ENCODE measurements around the gene MAPK1.

The MAPK1 gene

DNA sequence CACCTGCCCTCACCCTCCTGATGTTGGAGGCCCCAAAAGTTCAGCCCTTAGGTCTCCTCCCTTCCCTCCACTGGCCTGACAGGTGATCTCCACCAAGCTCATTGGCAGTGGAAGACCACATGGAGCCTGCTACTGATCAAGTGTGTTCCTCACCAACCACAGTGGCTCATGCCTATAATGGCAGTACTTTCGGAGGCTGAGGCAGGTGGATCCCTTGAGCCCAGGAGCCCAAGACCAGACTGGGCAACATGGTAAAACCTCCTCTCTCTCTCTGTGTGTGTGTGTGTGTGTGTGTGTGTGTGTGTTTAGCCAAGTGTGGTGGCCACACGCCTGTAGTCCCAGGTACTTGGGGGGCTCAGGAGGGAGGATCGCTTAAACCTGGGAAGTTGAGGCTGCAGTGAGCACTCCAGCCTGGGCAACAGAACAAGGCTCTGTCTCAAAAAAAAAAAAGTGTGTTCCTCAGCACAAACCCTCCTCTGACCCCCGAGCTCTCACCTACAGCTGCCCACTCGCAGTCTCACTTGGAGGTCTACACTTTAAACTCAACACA lies 127.5 kb downstream of the MAPK1 start:
- Histone ChIP-seq H3K27ac (no peak overlapping the region), H3K27me3 (ENCODE audit: insufficient read depth, low read depth, severe bottlenecking) (no peaks in the 10 kb centered on the region), H3K9me3 (ENCODE audit: severe bottlenecking) (peaks cover 4% of the 10 kb centered on the region), H3K36me3 (no peaks in the 10 kb centered on the region), H3K4me3 (ENCODE audit: low read depth, low read length) (no peak overlapping the region)
- DNase-seq: no peak
- TF ChIP-seq, protein P1, sequence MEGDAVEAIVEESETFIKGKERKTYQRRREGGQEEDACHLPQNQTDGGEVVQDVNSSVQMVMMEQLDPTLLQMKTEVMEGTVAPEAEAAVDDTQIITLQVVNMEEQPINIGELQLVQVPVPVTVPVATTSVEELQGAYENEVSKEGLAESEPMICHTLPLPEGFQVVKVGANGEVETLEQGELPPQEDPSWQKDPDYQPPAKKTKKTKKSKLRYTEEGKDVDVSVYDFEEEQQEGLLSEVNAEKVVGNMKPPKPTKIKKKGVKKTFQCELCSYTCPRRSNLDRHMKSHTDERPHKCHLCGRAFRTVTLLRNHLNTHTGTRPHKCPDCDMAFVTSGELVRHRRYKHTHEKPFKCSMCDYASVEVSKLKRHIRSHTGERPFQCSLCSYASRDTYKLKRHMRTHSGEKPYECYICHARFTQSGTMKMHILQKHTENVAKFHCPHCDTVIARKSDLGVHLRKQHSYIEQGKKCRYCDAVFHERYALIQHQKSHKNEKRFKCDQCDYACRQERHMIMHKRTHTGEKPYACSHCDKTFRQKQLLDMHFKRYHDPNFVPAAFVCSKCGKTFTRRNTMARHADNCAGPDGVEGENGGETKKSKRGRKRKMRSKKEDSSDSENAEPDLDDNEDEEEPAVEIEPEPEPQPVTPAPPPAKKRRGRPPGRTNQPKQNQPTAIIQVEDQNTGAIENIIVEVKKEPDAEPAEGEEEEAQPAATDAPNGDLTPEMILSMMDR (IDR thresholded peaks at IDR 0.05; ENCODE audit: low read depth, low read length): no peak

- Histone ChIP-seq H3K27me3 (ENCODE audit: insufficient read depth, low read depth, severe bottlenecking) (no peaks in the 10 kb centered on the region), H3K36me3 (peaks cover 2% of the 10 kb centered on the region; the same call in 1 of the 2 replicates), H3K4me3 (ENCODE audit: low read depth, low read length) (no peak overlapping the region), H3K27ac (no peak overlapping the region), H3K9me3 (ENCODE audit: severe bottlenecking) (peaks cover 4% of the 10 kb centered on the region)
- DNase-seq: no peak
- TF ChIP-seq, protein P1 (IDR thresholded peaks at IDR 0.05; ENCODE audit: low read depth, low read length): no peak
These were observed 128.5 kb downstream of the MAPK1 start for GRCh38 chr22:21738966-21739365.

DNA sequence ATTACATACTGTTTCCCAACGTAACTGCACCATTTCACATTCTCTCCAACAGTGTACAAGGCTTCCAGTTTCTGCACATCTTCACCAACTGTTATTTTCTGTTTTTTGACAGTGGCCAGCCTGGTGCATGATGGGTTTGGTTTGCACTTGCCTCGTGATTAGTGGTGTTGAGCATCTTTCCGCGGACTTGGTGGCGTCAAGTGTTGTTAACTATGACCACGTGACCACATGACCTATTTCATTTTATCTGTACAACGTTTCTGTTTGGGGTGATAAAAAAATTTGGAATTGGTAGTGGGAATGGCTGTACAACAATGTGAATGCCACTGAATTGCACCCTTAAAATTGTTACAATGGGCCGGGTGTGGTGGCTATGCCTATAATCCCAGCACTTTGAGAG lies 129.4 kb downstream of the MAPK1 start:
- TF ChIP-seq, protein P1 (IDR thresholded peaks at IDR 0.05; ENCODE audit: low read depth, low read length): no peak
- H3K27me3 ChIP-seq (ENCODE audit: insufficient read depth, low read depth, severe bottlenecking): no peaks in the 10 kb centered on the region
- H3K27ac ChIP-seq: no peak overlapping the region

DNA sequence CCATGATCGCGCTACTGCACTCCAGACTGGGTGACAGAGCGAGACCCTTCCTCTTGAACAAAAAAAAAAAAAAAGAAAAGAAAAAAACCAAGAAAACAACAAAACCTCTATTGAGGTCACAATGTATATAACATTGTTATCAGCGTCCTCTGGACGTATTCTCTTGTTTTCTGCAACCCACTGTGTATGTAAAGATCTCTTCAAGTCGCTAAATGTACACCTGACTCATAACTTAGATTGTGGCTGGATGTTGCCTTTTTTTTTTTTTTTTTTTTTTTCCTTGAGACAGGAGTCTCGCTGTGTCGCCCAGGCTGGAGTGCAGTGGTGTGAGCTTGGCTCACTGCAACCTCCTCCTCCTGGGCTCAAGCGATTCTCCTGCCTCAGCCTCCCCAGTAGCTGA lies 130.5 kb downstream of the MAPK1 start:
- DNase-seq: no peak
- no peak overlapping the region for H3K27ac ChIP-seq
- peaks cover 4% of the 10 kb centered on the region for H3K9me3 ChIP-seq (ENCODE audit: severe bottlenecking)
- H3K27me3 ChIP-seq (ENCODE audit: insufficient read depth, low read depth, severe bottlenecking): no peaks in the 10 kb centered on the region
- TF ChIP-seq, protein P1 (IDR thresholded peaks at IDR 0.05; ENCODE audit: low read depth, low read length): no peak
- H3K4me3 ChIP-seq (ENCODE audit: low read depth, low read length): no peak overlapping the region
- H3K36me3 ChIP-seq: peaks cover 11% of the 10 kb centered on the region; the same call in 1 of the 2 replicates

More for the DNA sequence above, 129.4 kb downstream of the MAPK1 start:
- DNase-seq: no peak
- H3K9me3 ChIP-seq (ENCODE audit: severe bottlenecking): peaks cover 4% of the 10 kb centered on the region
- H3K36me3 ChIP-seq: peaks cover 8% of the 10 kb centered on the region; the same call in 1 of the 2 replicates
- H3K4me3 ChIP-seq (ENCODE audit: low read depth, low read length): no peak overlapping the region

GRCh38 chr22:21736084-21736642 lies 131.3 kb downstream of the MAPK1 start:
- Histone ChIP-seq H3K27me3 (ENCODE audit: insufficient read depth, low read depth, severe bottlenecking) (no peaks in the 10 kb centered on the region), H3K36me3 (peaks cover 15% of the 10 kb centered on the region; the same call in 1 of the 2 replicates), H3K9me3 (ENCODE audit: severe bottlenecking) (peaks cover 4% of the 10 kb centered on the region), H3K27ac (peak overlapping the region; percentile 59), H3K4me3 (ENCODE audit: low read depth, low read length) (peak overlapping the region; percentile 24)
- no peak for DNase-seq
- TF ChIP-seq, protein P1 (IDR thresholded peaks at IDR 0.05; ENCODE audit: low read depth, low read length): no peak
